Keratinocyte (primary cell): ENCODE data around the gene DDTL. TPM values are rescaled to one million over a fixed set of nuclear protein-coding genes. Genes with fewer than 3 reads are reported as not detected.

Experiments
- DNase-seq: peaks from one replicate; pipeline ENCODE4 v3.0.0-alpha.2; 2011; ENCODE audit warnings: low read depth, missing footprints, low spot score
- FAIRE-seq: peaks from 2 replicates; lab custom pipeline; 2011; peaks lifted over from hg19 to GRCh38; lab: Jason Lieb, UNC
- H2AFZ ChIP-seq: 2 replicates; pipeline ENCODE4 v1.6.0; 2012; ENCODE audit warnings: low read length, control low read depth, inconsistent platforms; ENCODE audit not compliant: control insufficient read depth
- H3K27ac ChIP-seq: 2 replicates; pipeline ENCODE4 v1.5.1; 2011; ENCODE audit warnings: low read length; ENCODE audit not compliant: control insufficient read depth, insufficient read depth
- H3K27me3 ChIP-seq: 3 replicates; pipeline ENCODE4 v1.6.0; 2011; ENCODE audit warnings: low read length; ENCODE audit not compliant: control insufficient read depth, insufficient read depth; ENCODE audit errors: extremely low read depth
- H3K36me3 ChIP-seq, 2 experiments: 2 replicates in 1 of 2; 3 replicates in 1 of 2; pipeline ENCODE4 v1.5.1; 2011; ENCODE audit warnings: low read length in 2 of 2, mild to moderate bottlenecking in 1 of 2; ENCODE audit not compliant: control insufficient read depth in 2 of 2, insufficient read depth in 2 of 2; ENCODE audit errors: extremely low read depth in 1 of 2
- H3K4me1 ChIP-seq: 3 replicates; pipeline ENCODE4 v1.5.1; 2011; ENCODE audit warnings: low read length; ENCODE audit not compliant: control insufficient read depth, insufficient read depth; ENCODE audit errors: extremely low read depth
- H3K4me2 ChIP-seq: 3 replicates; pipeline ENCODE4 v1.6.0; 2011; ENCODE audit warnings: low read depth, low read length; ENCODE audit not compliant: control insufficient read depth, insufficient read depth; ENCODE audit errors: extremely low read depth
- H3K4me3 ChIP-seq, 3 experiments: fragments of 200-600 bp in 1 of 3; sonication (generic) in 1 of 3; 2 replicates in 2 of 3; 3 replicates in 1 of 3; pipeline ENCODE4 v1.5.1; 2011 to 2016; ENCODE audit warnings: low read length in 3 of 3, mild to moderate bottlenecking in 3 of 3, control low read depth in 2 of 3, inconsistent platforms in 1 of 3, low read depth in 1 of 3, mixed read lengths in 1 of 3, mixed run types in 1 of 3, moderate library complexity in 1 of 3; ENCODE audit not compliant: control insufficient read depth in 2 of 3, insufficient read depth in 2 of 3; ENCODE audit errors: extremely low read depth in 1 of 3
- H3K79me2 ChIP-seq: 2 replicates; pipeline ENCODE4 v1.6.0; 2012; ENCODE audit warnings: low read length; ENCODE audit not compliant: control insufficient read depth, insufficient read depth
- H3K9ac ChIP-seq: 3 replicates; pipeline ENCODE4 v1.6.0; 2011; ENCODE audit warnings: low read length; ENCODE audit not compliant: control insufficient read depth, insufficient read depth; ENCODE audit errors: extremely low read depth
- H3K9me1 ChIP-seq: 3 replicates; pipeline ENCODE4 v1.6.0; 2011; ENCODE audit warnings: low read length; ENCODE audit not compliant: control insufficient read depth, insufficient read depth; ENCODE audit errors: extremely low read depth
- H3K9me3 ChIP-seq: 2 replicates; pipeline ENCODE4 v1.5.1; 2012; ENCODE audit warnings: low read depth, low read length; ENCODE audit not compliant: control insufficient read depth
- H4K20me1 ChIP-seq: 3 replicates; pipeline ENCODE4 v1.6.0; 2011; ENCODE audit warnings: low read length; ENCODE audit not compliant: control insufficient read depth, insufficient read depth; ENCODE audit errors: extremely low read depth
- CTCF ChIP-seq, 3 experiments: IDR thresholded peaks in 1 of 3; conservative IDR thresholded peaks in 1 of 3; optimal IDR thresholded peaks in 1 of 3; 2 replicates in 2 of 3; 3 replicates in 1 of 3; pipeline versions ENCODE3 to v1.5.1; 2011; ENCODE audit warnings: low read length in 3 of 3, mild to moderate bottlenecking in 3 of 3, moderate library complexity in 2 of 3, control low read depth in 1 of 3, inconsistent platforms in 1 of 3; ENCODE audit not compliant: insufficient read depth in 2 of 3; ENCODE audit errors: extremely low read depth in 1 of 3
- EZH2 ChIP-seq: IDR thresholded peaks from one replicate; pipeline ENCODE4 v1.6.1; 2012; ENCODE audit warnings: inconsistent platforms, mild to moderate bottlenecking, low read length, moderate library complexity
- dilution Hi-C: fragments of 300-500 bp; cut with MboI; formaldehyde crosslinking; loops from one replicate; pipeline ENCODE4 v1.7.0; 2020; ENCODE audit warnings: low sequenced_read_pairs; ENCODE audit not compliant: extremely low pct_ligation_motif_present
- polyA plus RNA-seq, 5 experiments: library from polyadenylated mRNA; depleted of rRNA in 3 of 5; stranded (reverse) in 3 of 5; stranded (forward) in 1 of 5; unstranded in 1 of 5; fragments of >200 nt; gene quantifications; 1 replicate in 1 of 5; 2 replicates in 3 of 5; 3 replicates in 1 of 5; pipeline versions ENCODE4 v1.2.1 to v1.2.3, GENCODE V29; 2011 to 2012; ENCODE audit warnings: missing spikeins in 2 of 5, low read depth in 1 of 5, low replicate concordance in 1 of 5

DDTL gene
- polyA plus RNA-seq, 1 donor (not counting 4 experiments of a cell fraction or from before 2014, with no cell fraction given), result 0.72 TPM

GRCh38 chr22:24005201-24005600 is 38.5 kb downstream of the DDTL start, which contains the start of gene GSTT4:
TSS of gene GSTT4 (minus strand) at chr22:24005453. CDS start at chr22:24005356, 97 bp downstream.
- Histone ChIP-seq H3K9ac (no peak within 1 kb of the TSS), H3K4me3 (no peak within 1 kb of the TSS), H3K27ac (no peak within 1 kb of the TSS), H3K4me2 (no peak within 1 kb of the TSS), H3K36me3 (no peaks in the 10 kb centered on the region), H3K4me1 (no peaks in the 10 kb centered on the region), H3K27me3 (no peaks in the 10 kb centered on the region), H3K9me1 (no peaks in the 10 kb centered on the region), H2AFZ (no peak within 1 kb of the TSS), H3K9me3 (no peaks in the 10 kb centered on the region), H4K20me1 (no peaks in the 10 kb centered on the region), H3K79me2 (no peaks in the 10 kb centered on the region)
- no peak for FAIRE-seq
- no peak for TF ChIP-seq CTCF (optimal IDR thresholded peaks at IDR 0.05 in 1 of 3, IDR thresholded peaks at IDR 0.05 in 1 of 3, conservative IDR thresholded peaks at IDR 0.05 in 1 of 3; ENCODE audit: extremely low read depth in 1 of 3, insufficient read depth in 2 of 3, low read length in 3 of 3)
- TF ChIP-seq EZH2, result no peak
- dilution Hi-C loops, result no loop called here
- no peak for DNase-seq

- Histone ChIP-seq H3K4me2 (no peak overlapping the region), H3K9me1 (no peaks in the 10 kb centered on the region)
Observed at GRCh38 chr22:24006207-24006913, 39.7 kb downstream of the DDTL start.

More at GRCh38 chr22:24006207-24006913, 39.7 kb downstream of the DDTL start:
- Histone ChIP-seq H3K9me3 (no peaks in the 10 kb centered on the region), H3K4me1 (no peaks in the 10 kb centered on the region), H4K20me1 (no peaks in the 10 kb centered on the region), H3K9ac (no peak overlapping the region), H3K36me3 (no peaks in the 10 kb centered on the region), H3K27ac (no peak overlapping the region), H3K27me3 (no peaks in the 10 kb centered on the region), H3K4me3 (no peak overlapping the region), H3K79me2 (peaks cover under 1% of the 10 kb centered on the region), H2AFZ (no peak overlapping the region)
- dilution Hi-C loops, result no loop called here
- TF ChIP-seq EZH2, result no peak
- TF ChIP-seq CTCF (optimal IDR thresholded peaks at IDR 0.05 in 1 of 3, IDR thresholded peaks at IDR 0.05 in 1 of 3, conservative IDR thresholded peaks at IDR 0.05 in 1 of 3; ENCODE audit: extremely low read depth in 1 of 3, insufficient read depth in 2 of 3, low read length in 3 of 3), result no peak
- FAIRE-seq (no peak), DNase-seq (no peak)
